GM12892 (cell line): ENCODE data around the gene CMIP.
"Not testable (repeated sequence)": the region's sequence is repeated elsewhere in the genome, so short reads cannot be mapped to it uniquely, and the experiment has no call there.

ENCODE experiments used
- DNase-seq: peaks from one replicate; pipeline ENCODE4 v3.0.0; 2011; ENCODE audit not compliant: insufficient read length
- FAIRE-seq: peaks from 2 replicates; lab custom pipeline; 2011; peaks lifted over from hg19 to GRCh38; lab: Jason Lieb, UNC
- POLR2A ChIP-seq: IDR thresholded peaks from 2 replicates; pipeline ENCODE4 v1.6.1; 2011; ENCODE audit warnings: low read depth, low read length, control low read depth
- POLR2AphosphoS5 ChIP-seq: IDR thresholded peaks from 2 replicates; pipeline ENCODE4 v1.6.1; 2011; ENCODE audit warnings: low read depth, low read length, control low read depth
- TAF1 ChIP-seq: IDR thresholded peaks from 2 replicates; pipeline ENCODE4 v1.6.1; 2011; ENCODE audit warnings: low read depth, mild to moderate bottlenecking, control low read depth, low read length, borderline replicate concordance

Gene CMIP

DNA sequence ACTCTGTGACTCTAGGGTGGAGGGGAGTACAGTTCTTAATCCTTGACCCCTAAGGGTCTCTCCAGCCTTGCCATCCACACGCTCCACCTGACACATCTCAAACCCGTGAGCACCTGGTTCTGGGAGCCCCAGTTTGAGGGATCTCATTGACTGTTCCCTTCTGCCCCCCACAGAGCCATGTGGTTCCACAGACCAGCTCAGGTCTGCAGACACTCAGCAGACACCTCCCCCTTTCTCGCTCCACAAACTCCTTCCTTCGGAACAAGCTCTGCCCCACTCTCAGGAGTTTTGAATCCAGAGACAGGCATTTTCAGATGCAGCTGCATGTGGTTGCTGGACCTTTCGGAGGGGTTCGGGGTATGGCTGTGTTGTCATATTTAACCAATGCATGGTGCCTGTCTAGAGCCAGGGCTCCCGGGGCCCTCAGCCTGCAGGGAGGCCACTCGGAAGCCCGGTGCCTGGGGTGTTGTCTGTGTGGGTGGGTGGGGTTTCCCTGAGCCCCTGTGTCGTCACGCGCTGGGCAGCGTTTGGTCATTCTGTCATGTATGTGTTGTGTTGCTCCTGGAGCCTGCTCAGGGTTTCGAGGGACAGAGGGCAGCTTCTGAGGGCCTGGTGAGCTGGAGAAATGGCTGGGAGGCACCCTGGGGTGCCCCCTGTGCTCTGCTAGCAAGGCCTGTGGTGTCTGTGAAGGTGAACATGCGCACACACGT is 235.3 kb downstream of the CMIP start:
- DNase-seq (no peak), FAIRE-seq (no peak)
- no peak for TF ChIP-seq TAF1
- TF ChIP-seq POLR2AphosphoS5, result no peak
- TF ChIP-seq POLR2A, result no peak

GRCh38 chr16:81680444-81681275 is 236.1 kb downstream of the CMIP start:
- TF ChIP-seq TAF1, result no peak
- no peak for FAIRE-seq
- DNase-seq, result no peak

DNA sequence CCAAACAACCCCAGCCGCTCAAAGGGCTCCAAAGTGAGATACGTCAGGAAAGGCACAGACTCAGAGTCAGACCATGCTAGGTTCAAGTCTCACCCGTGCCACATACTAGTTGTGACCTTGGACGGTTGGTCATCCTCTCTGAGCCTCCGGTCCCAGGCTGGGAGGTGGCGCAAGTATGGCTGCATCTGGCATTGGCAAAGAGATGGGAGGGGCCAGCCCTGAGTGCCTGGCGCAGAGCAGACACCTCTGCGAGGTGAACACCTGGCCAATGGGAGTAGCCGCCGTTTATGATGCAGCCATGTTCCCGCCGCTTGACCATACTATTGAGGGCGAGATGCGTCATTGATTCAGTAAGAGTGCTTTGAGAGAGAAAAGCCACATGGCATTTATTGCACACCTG is 236.7 kb downstream of the CMIP start:
- TF ChIP-seq POLR2A (no peak), POLR2AphosphoS5 (no peak), TAF1 (no peak)
- DNase-seq (no peak), FAIRE-seq (no peak)

- FAIRE-seq (no peak), DNase-seq (no peak)
- TF ChIP-seq POLR2AphosphoS5, result no peak
- no peak for TF ChIP-seq POLR2A
- no peak for TF ChIP-seq TAF1
Measured at GRCh38 chr16:81684242-81684837, 239.7 kb downstream of the CMIP start.

DNA sequence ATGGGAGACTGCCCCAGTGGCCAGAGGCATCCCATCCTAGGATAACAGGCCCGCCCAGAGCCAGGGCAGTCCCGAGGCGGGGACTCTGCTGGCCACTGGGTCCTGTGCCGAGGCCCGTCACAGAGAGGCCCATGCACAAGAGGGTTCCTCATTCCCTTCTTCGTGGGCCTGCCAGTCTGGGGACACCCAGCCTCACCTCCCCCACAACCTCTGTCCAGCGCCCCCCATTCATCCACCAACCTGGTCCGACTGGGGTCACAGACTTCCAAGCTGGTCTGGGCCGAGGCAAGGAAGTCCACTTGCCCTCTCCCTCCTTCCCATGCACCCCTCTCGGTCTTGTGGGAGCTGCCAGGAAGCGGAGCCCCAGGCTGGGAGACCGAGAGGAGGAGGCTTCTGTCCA is 240.3 kb downstream of the CMIP start:
- TF ChIP-seq POLR2A (no peak), TAF1 (no peak), POLR2AphosphoS5 (no peak)
- no peak for FAIRE-seq
- DNase-seq, result no peak

DNA sequence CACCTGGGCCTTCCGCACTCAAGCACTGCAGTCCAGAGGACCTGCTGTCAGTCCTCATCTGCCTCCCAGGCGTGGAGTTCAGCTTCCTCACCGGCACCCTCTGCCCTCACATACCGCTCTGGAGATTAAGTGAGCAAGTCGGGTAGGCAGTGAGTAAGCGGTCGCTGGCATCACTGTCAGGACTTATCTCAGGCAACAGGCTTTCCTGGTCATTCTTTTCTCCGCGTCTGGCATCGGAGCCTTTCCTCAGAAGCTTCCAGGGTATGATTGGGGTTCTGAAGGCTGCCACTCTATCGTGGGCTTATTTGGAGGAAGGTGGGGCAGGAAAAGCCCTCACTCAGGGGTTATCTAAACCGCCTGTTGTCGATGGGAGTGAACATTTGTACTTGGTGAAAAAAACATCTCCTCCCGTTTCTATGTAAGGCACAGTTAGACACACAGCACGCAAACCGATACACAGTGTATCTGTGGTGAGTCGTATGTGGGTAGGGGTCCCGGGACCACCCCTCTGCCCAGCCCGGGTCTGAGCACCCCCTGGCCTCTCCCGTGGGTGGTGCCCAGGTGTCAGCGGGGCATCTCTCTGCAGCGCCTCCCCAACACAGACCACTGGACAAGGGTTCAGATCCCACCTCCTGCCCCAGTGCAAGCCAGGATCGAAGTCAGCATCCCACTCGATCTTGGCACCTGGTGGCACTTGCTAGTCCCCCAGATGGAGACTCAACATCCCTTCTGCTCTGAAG is 242.0 kb downstream of the CMIP start:
- TF ChIP-seq TAF1 (no peak), POLR2A (no peak), POLR2AphosphoS5 (no peak)
- FAIRE-seq, result no peak
- no peak for DNase-seq

GRCh38 chr16:81687131-81687456 is 242.5 kb downstream of the CMIP start:
- FAIRE-seq (no peak), DNase-seq (no peak)
- TF ChIP-seq TAF1 (no peak), POLR2A (no peak), POLR2AphosphoS5 (no peak)

DNA sequence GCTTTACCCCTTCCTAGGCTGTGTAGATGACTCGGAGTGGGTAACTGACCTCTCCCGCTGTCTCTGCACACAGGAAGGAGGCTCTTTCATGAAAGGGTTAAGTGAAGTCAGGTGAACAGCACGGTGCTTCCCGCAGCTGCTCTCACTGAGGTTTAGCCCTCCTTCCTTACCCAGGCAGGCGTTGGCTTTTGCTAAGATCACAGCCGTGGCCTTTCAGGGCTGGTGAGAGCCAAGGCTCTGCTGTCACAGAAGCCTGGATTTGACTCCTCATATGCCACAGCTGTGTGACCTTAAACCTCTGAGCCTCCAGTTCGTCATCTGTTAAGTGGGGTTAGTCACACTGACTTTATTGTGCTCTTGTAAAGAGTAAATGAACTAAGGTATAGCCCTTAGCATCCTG is 243.6 kb downstream of the CMIP start:
- TF ChIP-seq POLR2AphosphoS5, result no peak
- TF ChIP-seq POLR2A, result no peak
- no peak for TF ChIP-seq TAF1
- FAIRE-seq, result no peak
- no peak for DNase-seq

DNA sequence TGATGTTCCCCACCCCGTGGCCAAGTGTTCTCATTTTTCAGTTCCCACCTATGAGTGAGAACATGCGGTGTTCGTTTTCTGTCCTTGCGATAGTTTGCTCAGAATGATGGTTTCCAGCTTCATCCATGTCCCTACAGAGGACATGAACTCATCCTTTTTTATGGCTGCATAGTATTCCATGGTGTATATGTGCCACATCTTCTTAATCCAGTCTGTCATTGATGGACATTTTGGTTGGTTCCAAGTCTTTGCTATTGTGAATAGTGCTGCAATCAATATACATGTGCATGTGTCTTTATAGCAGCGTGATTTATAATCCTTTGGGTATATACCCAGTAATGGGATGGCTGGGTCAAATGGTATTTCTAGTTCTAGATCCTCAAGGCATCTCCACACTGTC is 244.2 kb downstream of the CMIP start:
- not testable (repeated sequence) for DNase-seq, FAIRE-seq

DNA sequence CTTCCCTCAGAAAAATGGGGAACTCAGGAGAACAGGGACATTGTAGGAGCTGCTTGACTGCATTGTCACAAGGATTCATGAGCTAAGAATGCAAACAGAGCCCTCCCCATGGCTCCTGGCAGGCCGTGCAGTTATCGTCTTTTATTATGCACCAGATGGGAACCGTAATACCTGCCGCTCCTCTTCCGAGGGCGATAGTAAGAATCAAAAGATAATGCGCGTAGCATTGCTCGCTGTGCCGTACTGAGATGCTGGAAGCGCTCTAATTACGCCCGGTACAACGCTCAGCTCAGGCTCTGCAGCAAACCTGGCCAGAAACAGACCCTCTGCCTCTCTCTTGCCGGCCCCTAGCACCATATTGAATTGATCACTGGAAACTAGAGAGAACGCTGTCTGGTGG is 247.4 kb downstream of the CMIP start:
- DNase-seq (no peak), FAIRE-seq (no peak)
- TF ChIP-seq POLR2AphosphoS5, result no peak
- TF ChIP-seq TAF1, result no peak
- TF ChIP-seq POLR2A, result no peak

DNA sequence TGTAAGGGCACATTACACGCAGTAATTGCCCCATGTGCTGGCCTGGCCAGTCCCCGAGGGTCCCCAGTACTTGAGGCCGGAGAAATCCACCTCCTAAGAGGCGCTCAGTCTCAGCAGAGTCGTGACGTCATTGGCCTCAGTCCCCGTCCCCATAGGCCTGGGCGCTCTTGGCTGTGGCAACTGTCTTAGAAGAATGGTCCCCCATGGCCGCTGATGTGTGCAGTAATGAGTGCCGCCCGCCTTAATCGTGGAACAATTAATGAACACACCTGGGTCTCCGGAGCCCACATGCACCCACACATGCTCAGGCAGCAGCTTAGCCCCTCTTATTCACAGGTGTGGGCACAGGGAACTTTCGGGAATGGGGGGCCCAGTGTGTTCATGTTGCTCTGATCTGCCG is 248.0 kb downstream of the CMIP start:
- TF ChIP-seq POLR2AphosphoS5, result no peak
- TF ChIP-seq POLR2A, result no peak
- no peak for TF ChIP-seq TAF1

More for the DNA sequence above, 248.0 kb downstream of the CMIP start:
- FAIRE-seq (no peak), DNase-seq (no peak)
